Tibial nerve (tissue), 4 donors: ENCODE measurements around the gene PHACTR4.

Experiments
- EP300 ChIP-seq, 2 donors: sonication (generic); formaldehyde crosslinking; IDR thresholded peaks; one replicate each; pipeline ENCODE4 v1.6.1; 2017; ENCODE audit warnings: antibody characterized with exemption in 2 of 2, mild to moderate bottlenecking in 1 of 2
- POLR2A ChIP-seq, 2 donors: fragments of 450-650 bp; IDR thresholded peaks; one replicate each; pipeline ENCODE4 v1.6.1; 2017; ENCODE audit warnings: antibody characterized with exemption in 2 of 2, mild to moderate bottlenecking in 2 of 2, moderate library complexity in 2 of 2
- TF ChIP-seq, protein P1 (sequence below), 5 experiments: fragments of 200-600 bp in 3 of 5; fragments of 450-650 bp in 2 of 5; sonication (generic) in 3 of 5; IDR thresholded peaks; one replicate each; pipeline ENCODE4 v1.5.1; 2016 to 2019; ENCODE audit warnings: antibody characterized with exemption in 5 of 5, mild to moderate bottlenecking in 3 of 5, moderate library complexity in 2 of 5

DNA sequence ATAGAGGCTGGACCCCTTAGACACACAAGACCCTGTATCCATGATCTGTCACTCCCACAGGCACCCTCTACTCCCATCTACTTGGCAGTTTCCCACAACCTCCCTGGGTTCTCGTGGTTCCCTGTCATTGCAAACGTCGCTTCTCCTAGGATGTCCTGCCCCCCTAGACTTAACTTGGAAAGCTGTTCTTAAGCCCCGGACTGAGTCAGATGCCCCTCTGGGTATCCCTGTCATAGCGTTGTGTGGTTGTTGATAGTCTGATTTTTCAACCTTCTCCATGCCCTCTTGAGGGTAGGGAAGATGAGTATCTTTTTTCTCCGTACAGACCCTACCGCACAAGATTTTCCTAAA lies 148.1 kb downstream of the PHACTR4 start:
- TF ChIP-seq, protein P1, sequence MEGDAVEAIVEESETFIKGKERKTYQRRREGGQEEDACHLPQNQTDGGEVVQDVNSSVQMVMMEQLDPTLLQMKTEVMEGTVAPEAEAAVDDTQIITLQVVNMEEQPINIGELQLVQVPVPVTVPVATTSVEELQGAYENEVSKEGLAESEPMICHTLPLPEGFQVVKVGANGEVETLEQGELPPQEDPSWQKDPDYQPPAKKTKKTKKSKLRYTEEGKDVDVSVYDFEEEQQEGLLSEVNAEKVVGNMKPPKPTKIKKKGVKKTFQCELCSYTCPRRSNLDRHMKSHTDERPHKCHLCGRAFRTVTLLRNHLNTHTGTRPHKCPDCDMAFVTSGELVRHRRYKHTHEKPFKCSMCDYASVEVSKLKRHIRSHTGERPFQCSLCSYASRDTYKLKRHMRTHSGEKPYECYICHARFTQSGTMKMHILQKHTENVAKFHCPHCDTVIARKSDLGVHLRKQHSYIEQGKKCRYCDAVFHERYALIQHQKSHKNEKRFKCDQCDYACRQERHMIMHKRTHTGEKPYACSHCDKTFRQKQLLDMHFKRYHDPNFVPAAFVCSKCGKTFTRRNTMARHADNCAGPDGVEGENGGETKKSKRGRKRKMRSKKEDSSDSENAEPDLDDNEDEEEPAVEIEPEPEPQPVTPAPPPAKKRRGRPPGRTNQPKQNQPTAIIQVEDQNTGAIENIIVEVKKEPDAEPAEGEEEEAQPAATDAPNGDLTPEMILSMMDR (IDR thresholded peaks at IDR 0.05) = no peak
- TF ChIP-seq EP300 (IDR thresholded peaks at IDR 0.05) (no peak), POLR2A (IDR thresholded peaks at IDR 0.05) (no peak)
